IMR-90 (cell line): ENCODE measurements around the gene MRPL1. TPM values are rescaled to one million over a fixed set of nuclear protein-coding genes. Genes with fewer than 3 reads are reported as not detected.

Experiments
- ATAC-seq: fragments of 200-7000 bp; cut with Tn5 transposase; 2 replicates; pipeline ENCODE4 v1.9.1; 2020; ENCODE audit warnings: low read depth, mild to moderate bottlenecking, moderate library complexity
- BruUV-seq: library from RNA; stranded (reverse); fragments of 400-500 nt; replicated peaks from 2 replicates; lab custom pipeline; 2021; lab: Mats Ljungman, UMichigan
- CTCF ChIA-PET: fragments of 300-600 bp; formaldehyde crosslinking; extraction: SDS; loops from one replicate; lab custom pipeline; 2021; ENCODE audit warnings: antibody characterized with exemption; lab: Yijun Ruan, JAX
- POLR2A ChIA-PET: fragments of 300-600 bp; sonication (Branson Sonifier 250); formaldehyde crosslinking; loops from one replicate; lab custom pipeline; 2022; ENCODE audit warnings: antibody characterized with exemption; ENCODE audit not compliant: unreplicated experiment; lab: Charles Lee
- DNase-seq: peaks from one replicate; pipeline ENCODE4 v3.0.0; 2013
- H2AFZ ChIP-seq: replicated peaks from 2 replicates; pipeline ENCODE3; 2013; ENCODE audit warnings: low read length, mild to moderate bottlenecking; ENCODE audit not compliant: poor library complexity
- H2AK5ac ChIP-seq: 2 replicates; pipeline ENCODE4 v1.6.1; 2013; ENCODE audit warnings: low read depth, low read length, inconsistent platforms
- H2AK9ac ChIP-seq: replicated peaks from 2 replicates; pipeline ENCODE3; 2013; ENCODE audit warnings: mild to moderate bottlenecking, low read depth, low read length, moderate library complexity; ENCODE audit not compliant: poor library complexity
- H2BK120ac ChIP-seq: 2 replicates; pipeline ENCODE4 v1.6.1; 2013; ENCODE audit warnings: low read depth, low read length, inconsistent platforms
- H2BK15ac ChIP-seq: 3 replicates; pipeline ENCODE4 v1.6.1; 2013; ENCODE audit warnings: low read depth, low read length, inconsistent platforms
- H2BK20ac ChIP-seq: 2 replicates; pipeline ENCODE4 v1.6.1; 2013; ENCODE audit warnings: low read depth, mild to moderate bottlenecking, inconsistent platforms, low read length, moderate library complexity
- H2BK5ac ChIP-seq: 2 replicates; pipeline ENCODE4 v1.6.1; 2013; ENCODE audit warnings: mild to moderate bottlenecking, low read depth, low read length, inconsistent platforms; ENCODE audit not compliant: poor library complexity, severe bottlenecking
- H3K14ac ChIP-seq: replicated peaks from 2 replicates; pipeline ENCODE4 v1.6.1; 2013; ENCODE audit warnings: low read depth, low read length, inconsistent platforms
- H3K18ac ChIP-seq: 2 replicates; pipeline ENCODE4 v1.6.1; 2013; ENCODE audit warnings: low read depth, low read length, control low read depth
- H3K23ac ChIP-seq: 2 replicates; pipeline ENCODE4 v1.6.1; 2013; ENCODE audit warnings: low read depth, low read length, inconsistent platforms
- H3K27ac ChIP-seq: 2 replicates; pipeline ENCODE4 v1.5.1; 2013; ENCODE audit warnings: mild to moderate bottlenecking, control low read depth, low read length; ENCODE audit not compliant: insufficient read depth
- H3K27me3 ChIP-seq: 2 replicates; pipeline ENCODE4 v1.6.1; 2013; ENCODE audit warnings: low read length; ENCODE audit not compliant: control insufficient read depth, insufficient read depth
- H3K36me3 ChIP-seq: 2 replicates; pipeline ENCODE4 v1.6.1; 2013; ENCODE audit warnings: low read length, mixed read lengths; ENCODE audit not compliant: control insufficient read depth, insufficient read depth
- H3K4ac ChIP-seq: 2 replicates; pipeline ENCODE4 v1.6.1; 2013; ENCODE audit warnings: low read depth, low read length, inconsistent platforms
- H3K4me1 ChIP-seq: 2 replicates; pipeline ENCODE4 v1.6.1; 2013; ENCODE audit warnings: low read length, mixed read lengths; ENCODE audit not compliant: control insufficient read depth, insufficient read depth
- H3K4me2 ChIP-seq: 2 replicates; pipeline ENCODE4 v1.6.1; 2013; ENCODE audit warnings: low read depth, mild to moderate bottlenecking, control low read depth, low read length, moderate library complexity
- H3K4me3 ChIP-seq: 2 replicates; pipeline ENCODE4 v1.5.1; 2013; ENCODE audit warnings: low read depth, mild to moderate bottlenecking, control low read depth, low read length, moderate library complexity; ENCODE audit not compliant: insufficient read depth
- H3K56ac ChIP-seq: 2 replicates; pipeline ENCODE4 v1.6.1; 2013; ENCODE audit warnings: low read length, inconsistent platforms; ENCODE audit not compliant: insufficient read depth; ENCODE audit errors: extremely low read depth
- H3K79me1 ChIP-seq, 2 experiments: 2 replicates each; pipeline ENCODE4 v1.6.1; 2013; ENCODE audit warnings: low read length in 2 of 2, inconsistent platforms in 1 of 2, low read depth in 1 of 2
- H3K9ac ChIP-seq: 2 replicates; pipeline ENCODE4 v1.6.1; 2013; ENCODE audit warnings: low read depth, low read length, control low read depth
- H3K9me1 ChIP-seq: 2 replicates; pipeline ENCODE4 v1.6.1; 2013; ENCODE audit warnings: low read length, inconsistent platforms; ENCODE audit not compliant: insufficient read depth
- H3K9me3 ChIP-seq: 2 replicates; pipeline ENCODE4 v1.6.1; 2013; ENCODE audit warnings: low read length; ENCODE audit not compliant: control insufficient read depth, insufficient read depth
- H4K20me1 ChIP-seq: 2 replicates; pipeline ENCODE4 v1.6.1; 2013; ENCODE audit warnings: low read length, inconsistent platforms; ENCODE audit not compliant: insufficient read depth
- H4K5ac ChIP-seq: 2 replicates; pipeline ENCODE4 v1.6.1; 2013; ENCODE audit warnings: mild to moderate bottlenecking, low read depth, low read length, control low read depth
- H4K8ac ChIP-seq, 2 experiments: 2 replicates each; pipeline ENCODE4 v1.6.1; 2013; ENCODE audit warnings: low read depth in 2 of 2, low read length in 2 of 2, control low read depth in 1 of 2, inconsistent platforms in 1 of 2
- H4K91ac ChIP-seq: 2 replicates; pipeline ENCODE4 v1.6.1; 2013; ENCODE audit warnings: low read depth, low read length, inconsistent platforms; ENCODE audit not compliant: insufficient read depth
- BHLHE40 ChIP-seq: fragments of 150-350 bp; IDR thresholded peaks from 2 replicates; pipeline ENCODE4 v1.6.1; 2016; ENCODE audit warnings: mild to moderate bottlenecking, low read depth, low read length
- CEBPB ChIP-seq: IDR thresholded peaks from 2 replicates; pipeline ENCODE4 v1.6.1; 2012; ENCODE audit warnings: low read depth, low read length, improper control_type of control experiment
- CHD1 ChIP-seq: IDR thresholded peaks from 2 replicates; pipeline ENCODE4 v1.6.1; 2012; ENCODE audit warnings: low read depth, low read length, improper control_type of control experiment
- FOS ChIP-seq: fragments of 150-350 bp; IDR thresholded peaks from 2 replicates; pipeline ENCODE4 v1.6.1; 2016; ENCODE audit warnings: low read depth, low read length
- MAFK ChIP-seq: IDR thresholded peaks from 2 replicates; pipeline ENCODE4 v1.6.1; 2012; ENCODE audit warnings: low read depth, low read length, improper control_type of control experiment
- MAZ ChIP-seq: IDR thresholded peaks from 2 replicates; pipeline ENCODE4 v1.6.1; 2012; ENCODE audit warnings: low read depth, mild to moderate bottlenecking, low read length, improper control_type of control experiment, moderate library complexity, borderline replicate concordance
- MXI1 ChIP-seq: IDR thresholded peaks from 2 replicates; pipeline ENCODE4 v1.6.1; 2012; ENCODE audit warnings: low read depth, mild to moderate bottlenecking, low read length, moderate library complexity, borderline replicate concordance
- POLR2A ChIP-seq: IDR thresholded peaks from 2 replicates; pipeline ENCODE4 v1.6.1; 2012; ENCODE audit warnings: mild to moderate bottlenecking, low read depth, low read length
- RAD21 ChIP-seq: IDR thresholded peaks from 2 replicates; pipeline ENCODE4 v1.6.1; 2012; ENCODE audit warnings: low read length, improper control_type of control experiment
- RCOR1 ChIP-seq: IDR thresholded peaks from 2 replicates; pipeline ENCODE4 v1.6.1; 2012; ENCODE audit warnings: mild to moderate bottlenecking, low read length, improper control_type of control experiment; ENCODE audit not compliant: insufficient replicate concordance
- RFX5 ChIP-seq: IDR thresholded peaks from 2 replicates; pipeline ENCODE4 v1.8.0; 2012; ENCODE audit warnings: low read depth, mild to moderate bottlenecking, low read length, moderate library complexity
- USF2 ChIP-seq: fragments of 150-350 bp; IDR thresholded peaks from 2 replicates; pipeline ENCODE4 v1.6.1; 2017; ENCODE audit warnings: mild to moderate bottlenecking, antibody characterized with exemption, low read length, low read depth
- dilution Hi-C: fragments of 300-500 bp; cut with HindIII; formaldehyde crosslinking; loops from one replicate; pipeline ENCODE4 v1.14.3; 2018; ENCODE audit warnings: low sequenced_read_pairs; ENCODE audit not compliant: unreplicated experiment
- in situ Hi-C: fragments of 300-500 bp; cut with MboI; formaldehyde crosslinking; loops from 3 replicates; pipeline ENCODE4 v1.14.3; 2019; ENCODE audit warnings: low sequenced_read_pairs, inconsistent platforms, mixed read lengths
- intact Hi-C: fragments of 100-400 bp; cut with micrococcal nuclease; formaldehyde crosslinking; loops from 2 replicates; pipeline ENCODE4 v1.10.0; 2022
- polyA plus RNA-seq, 3 experiments: library from polyadenylated mRNA; depleted of rRNA; stranded (reverse); fragments of >200 nt; gene quantifications; 2 replicates each; pipeline ENCODE4 v1.2.3, GENCODE V29; 2012; ENCODE audit warnings: low replicate concordance in 1 of 3
- total RNA-seq: library from RNA; depleted of rRNA; stranded (reverse); fragments of >200 nt; gene quantifications from 2 replicates; pipeline ENCODE4 v1.2.3, GENCODE V29; 2012
- TF ChIP-seq, protein P1 (sequence below): fragments of 150-350 bp; IDR thresholded peaks from 2 replicates; pipeline ENCODE4 v1.6.1; 2016; ENCODE audit warnings: low read depth, mild to moderate bottlenecking, low read length, moderate library complexity, borderline replicate concordance

MRPL1 gene
- total and polyA plus RNA-seq, 2 of the 4 experiments (the other 2 are of a cell fraction) = 13.4 to 22.5 TPM

- Histone ChIP-seq H3K23ac (no peak overlapping the region), H2BK20ac (no peak overlapping the region), H3K4me1 (no peaks in the 10 kb centered on the region), H3K9me3 (no peaks in the 10 kb centered on the region), H3K4me2 (no peak overlapping the region), H3K9me1 (no peaks in the 10 kb centered on the region), H3K4me3 (no peak overlapping the region), H2BK120ac (no peak overlapping the region), H2BK15ac (no peak overlapping the region), H4K5ac (no peak overlapping the region), H4K91ac (no peak overlapping the region), H4K20me1 (no peaks in the 10 kb centered on the region), H2AK9ac (no peak overlapping the region), H3K36me3 (no peaks in the 10 kb centered on the region), H3K27me3 (peaks cover 2% of the 10 kb centered on the region; the same call in 1 of the 2 replicates), H2AK5ac (no peak overlapping the region), H3K79me1 (no peaks in the 10 kb centered on the region), H3K18ac (no peak overlapping the region), H3K4ac (no peak overlapping the region), H3K14ac (no peak overlapping the region), H3K56ac (no peak overlapping the region), H3K27ac (no peak overlapping the region), H2AFZ (no peak overlapping the region), H3K9ac (no peak overlapping the region), H2BK5ac (no peak overlapping the region), H4K8ac (no peak overlapping the region)
- in situ Hi-C loops = no loop called here
- CTCF ChIA-PET = no interaction called here
- POLR2A ChIA-PET = no interaction called here
- dilution Hi-C loops = no loop called here
- DNase-seq (no peak), ATAC-seq (no peak)
- no TSS peak for BruUV-seq
- no peak for TF ChIP-seq RFX5
- no peak for TF ChIP-seq BHLHE40
- no peak for TF ChIP-seq POLR2A
- TF ChIP-seq, protein P1, sequence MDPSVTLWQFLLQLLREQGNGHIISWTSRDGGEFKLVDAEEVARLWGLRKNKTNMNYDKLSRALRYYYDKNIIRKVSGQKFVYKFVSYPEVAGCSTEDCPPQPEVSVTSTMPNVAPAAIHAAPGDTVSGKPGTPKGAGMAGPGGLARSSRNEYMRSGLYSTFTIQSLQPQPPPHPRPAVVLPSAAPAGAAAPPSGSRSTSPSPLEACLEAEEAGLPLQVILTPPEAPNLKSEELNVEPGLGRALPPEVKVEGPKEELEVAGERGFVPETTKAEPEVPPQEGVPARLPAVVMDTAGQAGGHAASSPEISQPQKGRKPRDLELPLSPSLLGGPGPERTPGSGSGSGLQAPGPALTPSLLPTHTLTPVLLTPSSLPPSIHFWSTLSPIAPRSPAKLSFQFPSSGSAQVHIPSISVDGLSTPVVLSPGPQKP = no peak
- TF ChIP-seq RAD21 = no peak
- TF ChIP-seq FOS = no peak
- TF ChIP-seq RCOR1 = no peak
- TF ChIP-seq CHD1 = no peak
- TF ChIP-seq USF2 = no peak
- TF ChIP-seq MAFK = no peak
- no peak for TF ChIP-seq CEBPB
- TF ChIP-seq MAZ = no peak
- TF ChIP-seq MXI1 = no peak
- intact Hi-C loops = no loop called here
Observed at GRCh38 chr4:77989968-77990367, 127.3 kb downstream of the MRPL1 start.
